Measurements from ENCODE around the gene CNTFR.

CNTFR gene

GRCh38 chr9:34594177-34594576 lies 4.7 kb upstream of the CNTFR start:
- Histone ChIP-seq H3K27ac (ENCODE audit: low read length) (no peak overlapping the region), H3K9me3 (ENCODE audit: insufficient read depth, low read depth, low read length) (no peaks in the 10 kb centered on the region), H3K36me3 (ENCODE audit: insufficient read depth, low read depth, low read length) (no peaks in the 10 kb centered on the region), H3K27me3 (ENCODE audit: insufficient read depth, low read length) (peaks cover 62% of the 10 kb centered on the region), H3K4me3 (ENCODE audit: low read length) (no peak overlapping the region), H3K4me1 (ENCODE audit: insufficient read depth, low read length) (no peaks in the 10 kb centered on the region; the same call in 1 of the 2 replicates), H3K9ac (ENCODE audit: low read depth, low read length) (no peak overlapping the region)

- H3K9ac ChIP-seq (ENCODE audit: low read depth, low read length) = no peak overlapping the region
- no peak overlapping the region; the same call in 1 of the 2 replicates for H3K4me3 ChIP-seq (ENCODE audit: low read length)
- H3K9me3 ChIP-seq (ENCODE audit: insufficient read depth, low read depth, low read length) = no peaks in the 10 kb centered on the region
- peaks cover 73% of the 10 kb centered on the region for H3K27me3 ChIP-seq (ENCODE audit: insufficient read depth, low read length)
- no peaks in the 10 kb centered on the region; the same call in 1 of the 2 replicates for H3K4me1 ChIP-seq (ENCODE audit: insufficient read depth, low read length)
- no peak overlapping the region for H3K27ac ChIP-seq (ENCODE audit: low read length)
- H3K36me3 ChIP-seq (ENCODE audit: insufficient read depth, low read depth, low read length) = no peaks in the 10 kb centered on the region
Observed at GRCh38 chr9:34592895-34593601, 3.5 kb upstream of the CNTFR start.

GRCh38 chr9:34591917-34592866 lies 2.7 kb upstream of the CNTFR start:
- peaks cover 82% of the 10 kb centered on the region for H3K27me3 ChIP-seq (ENCODE audit: insufficient read depth, low read length)
- peaks cover 2% of the 10 kb centered on the region; the same call in 1 of the 2 replicates for H3K9me3 ChIP-seq (ENCODE audit: insufficient read depth, low read depth, low read length)
- H3K9ac ChIP-seq (ENCODE audit: low read depth, low read length) = no peak overlapping the region
- no peaks in the 10 kb centered on the region; the same call in 1 of the 2 replicates for H3K4me1 ChIP-seq (ENCODE audit: insufficient read depth, low read length)
- no peak overlapping the region for H3K27ac ChIP-seq (ENCODE audit: low read length)
- H3K36me3 ChIP-seq (ENCODE audit: insufficient read depth, low read depth, low read length) = no peaks in the 10 kb centered on the region
- H3K4me3 ChIP-seq (ENCODE audit: low read length) = no peak overlapping the region; the same call in 1 of the 2 replicates

GRCh38 chr9:34591248-34591916 lies 1.9 kb upstream of the CNTFR start:
- Histone ChIP-seq H3K9me3 (ENCODE audit: insufficient read depth, low read depth, low read length) (peaks cover 3% of the 10 kb centered on the region; the same call in 1 of the 2 replicates), H3K36me3 (ENCODE audit: insufficient read depth, low read depth, low read length) (no peaks in the 10 kb centered on the region), H3K27ac (ENCODE audit: low read length) (no peak overlapping the region), H3K27me3 (ENCODE audit: insufficient read depth, low read length) (peaks cover 90% of the 10 kb centered on the region), H3K4me3 (ENCODE audit: low read length) (peak overlapping the region; percentile 50; the same call in 1 of the 2 replicates), H3K9ac (ENCODE audit: low read depth, low read length) (no peak overlapping the region), H3K4me1 (ENCODE audit: insufficient read depth, low read length) (no peaks in the 10 kb centered on the region; the same call in 1 of the 2 replicates)

GRCh38 chr9:34590381-34591247 lies 1.1 kb upstream of the CNTFR start:
- no peaks in the 10 kb centered on the region for H3K36me3 ChIP-seq (ENCODE audit: insufficient read depth, low read depth, low read length)
- peaks cover 98% of the 10 kb centered on the region for H3K27me3 ChIP-seq (ENCODE audit: insufficient read depth, low read length)
- H3K27ac ChIP-seq (ENCODE audit: low read length) = no peak overlapping the region
- H3K9ac ChIP-seq (ENCODE audit: low read depth, low read length) = no peak overlapping the region
- H3K9me3 ChIP-seq (ENCODE audit: insufficient read depth, low read depth, low read length) = peaks cover 3% of the 10 kb centered on the region; the same call in 1 of the 2 replicates
- peaks cover 8% of the 10 kb centered on the region; the same call in 1 of the 2 replicates for H3K4me1 ChIP-seq (ENCODE audit: insufficient read depth, low read length)
- H3K4me3 ChIP-seq (ENCODE audit: low read length) = peak overlapping the region; percentile 50; the same call in 1 of the 2 replicates

- H3K9me3 ChIP-seq (ENCODE audit: insufficient read depth, low read depth, low read length) = peaks cover 3% of the 10 kb centered on the region; the same call in 1 of the 2 replicates
- H3K9ac ChIP-seq (ENCODE audit: low read depth, low read length) = no peak overlapping the region
- peaks cover 13% of the 10 kb centered on the region for H3K4me1 ChIP-seq (ENCODE audit: insufficient read depth, low read length)
- H3K4me3 ChIP-seq (ENCODE audit: low read length) = peak overlapping the region; percentile 50
- no peaks in the 10 kb centered on the region for H3K36me3 ChIP-seq (ENCODE audit: insufficient read depth, low read depth, low read length)
- H3K27ac ChIP-seq (ENCODE audit: low read length) = no peak overlapping the region
- peaks cover 100% of the 10 kb centered on the region for H3K27me3 ChIP-seq (ENCODE audit: insufficient read depth, low read length)
Observed at GRCh38 chr9:34588671-34589635, 571 bp downstream of the CNTFR start.

- Histone ChIP-seq H3K9ac (ENCODE audit: low read depth, low read length) (no peak overlapping the region), H3K27me3 (ENCODE audit: insufficient read depth, low read length) (peaks cover 100% of the 10 kb centered on the region), H3K9me3 (ENCODE audit: insufficient read depth, low read depth, low read length) (peaks cover 3% of the 10 kb centered on the region; the same call in 1 of the 2 replicates), H3K36me3 (ENCODE audit: insufficient read depth, low read depth, low read length) (no peaks in the 10 kb centered on the region), H3K4me3 (ENCODE audit: low read length) (no peak overlapping the region), H3K27ac (ENCODE audit: low read length) (no peak overlapping the region), H3K4me1 (ENCODE audit: insufficient read depth, low read length) (peaks cover 13% of the 10 kb centered on the region)
Observed at GRCh38 chr9:34587271-34587670, 2.3 kb downstream of the CNTFR start.

- Histone ChIP-seq H3K4me3 (ENCODE audit: low read length) (peak overlapping the region; percentile 11; the same call in 1 of the 2 replicates), H3K27me3 (ENCODE audit: insufficient read depth, low read length) (peaks cover 100% of the 10 kb centered on the region), H3K9ac (ENCODE audit: low read depth, low read length) (no peak overlapping the region), H3K9me3 (ENCODE audit: insufficient read depth, low read depth, low read length) (peaks cover 3% of the 10 kb centered on the region; the same call in 1 of the 2 replicates), H3K4me1 (ENCODE audit: insufficient read depth, low read length) (peaks cover 13% of the 10 kb centered on the region), H3K27ac (ENCODE audit: low read length) (no peak overlapping the region), H3K36me3 (ENCODE audit: insufficient read depth, low read depth, low read length) (no peaks in the 10 kb centered on the region)
Observed at GRCh38 chr9:34585946-34586669, 3.4 kb downstream of the CNTFR start.

GRCh38 chr9:34584970-34585369 lies 4.6 kb downstream of the CNTFR start:
- H3K27me3 ChIP-seq (ENCODE audit: insufficient read depth, low read length) = peaks cover 100% of the 10 kb centered on the region
- H3K27ac ChIP-seq (ENCODE audit: low read length) = no peak overlapping the region

More at GRCh38 chr9:34584970-34585369, 4.6 kb downstream of the CNTFR start:
- Histone ChIP-seq H3K4me3 (ENCODE audit: low read length) (no peak overlapping the region), H3K9me3 (ENCODE audit: insufficient read depth, low read depth, low read length) (peaks cover 3% of the 10 kb centered on the region; the same call in 1 of the 2 replicates), H3K36me3 (ENCODE audit: insufficient read depth, low read depth, low read length) (no peaks in the 10 kb centered on the region), H3K9ac (ENCODE audit: low read depth, low read length) (no peak overlapping the region), H3K4me1 (ENCODE audit: insufficient read depth, low read length) (peaks cover 19% of the 10 kb centered on the region)

All from iPS-20b (cell line).